Measurements from ENCODE around the gene SLC7A4.
"Not testable (repeated sequence)": the region's sequence is repeated elsewhere in the genome, so short reads cannot be mapped to it uniquely, and the experiment has no call there.

SLC7A4 gene

GRCh38 chr22:21073023-21073422 lies 40.7 kb upstream of the SLC7A4 start:
- no peaks in the 10 kb centered on the region for H3K36me3 ChIP-seq (replicated peaks; ENCODE audit: insufficient read depth, low read length)
- no peaks in the 10 kb centered on the region for H3K9me3 ChIP-seq (replicated peaks; ENCODE audit: insufficient read depth, low read length)
- no peak overlapping the region for H3K27ac ChIP-seq (ENCODE audit: low read length)
- TF ChIP-seq EZH2phosphoT487 (IDR thresholded peaks at IDR 0.05; ENCODE audit: low read length) (no peak), CTCF (IDR thresholded peaks at IDR 0.05; ENCODE audit: low read length) (no peak), EZH2 (optimal IDR thresholded peaks at IDR 0.05; ENCODE audit: low read depth, low read length) (no peak)
- H2AFZ ChIP-seq (ENCODE audit: low read length) = no peak overlapping the region
- no peaks in the 10 kb centered on the region for H4K20me1 ChIP-seq (ENCODE audit: insufficient read depth, low read length)
- H3K4me1 ChIP-seq (ENCODE audit: low read length) = no peaks in the 10 kb centered on the region
- H3K4me2 ChIP-seq (ENCODE audit: low read depth, low read length) = no peak overlapping the region
- no peaks in the 10 kb centered on the region for H3K79me2 ChIP-seq (ENCODE audit: low read length)
- H3K9ac ChIP-seq (ENCODE audit: low read length) = no peak overlapping the region
- DNase-seq = no peak
- H3K4me3 ChIP-seq (ENCODE audit: low read length) = no peak overlapping the region
- H3K27me3 ChIP-seq (replicated peaks; ENCODE audit: insufficient read depth, low read length) = peaks cover 27% of the 10 kb centered on the region; the same call in 1 of the 2 replicates
- no peaks in the 10 kb centered on the region for H3K9me2 ChIP-seq (replicated peaks; ENCODE audit: insufficient read depth, low read length)
- H3F3A ChIP-seq (ENCODE audit: insufficient read depth, low read length) = no peaks in the 10 kb centered on the region

GRCh38 chr22:21071796-21072195 lies 39.4 kb upstream of the SLC7A4 start:
- H3K4me2 ChIP-seq (ENCODE audit: low read depth, low read length); H3F3A ChIP-seq (ENCODE audit: insufficient read depth, low read length); H4K20me1 ChIP-seq (ENCODE audit: insufficient read depth, low read length); H3K4me3 ChIP-seq (ENCODE audit: low read length); H3K9me2 ChIP-seq (replicated peaks; ENCODE audit: insufficient read depth, low read length); H3K4me1 ChIP-seq (ENCODE audit: low read length); H2AFZ ChIP-seq (ENCODE audit: low read length); H3K9me3 ChIP-seq (replicated peaks; ENCODE audit: insufficient read depth, low read length); DNase-seq; H3K79me2 ChIP-seq (ENCODE audit: low read length); H3K36me3 ChIP-seq (replicated peaks; ENCODE audit: insufficient read depth, low read length); H3K9ac ChIP-seq (ENCODE audit: low read length); H3K27ac ChIP-seq (ENCODE audit: low read length): not testable (repeated sequence)
- peaks cover 37% of the 10 kb centered on the region; the same call in 1 of the 2 replicates for H3K27me3 ChIP-seq (replicated peaks; ENCODE audit: insufficient read depth, low read length)

GRCh38 chr22:21070690-21071615 lies 38.6 kb upstream of the SLC7A4 start:
- no peak for DNase-seq
- peaks cover 1% of the 10 kb centered on the region for H3K4me1 ChIP-seq (ENCODE audit: low read length)

More at GRCh38 chr22:21070690-21071615, 38.6 kb upstream of the SLC7A4 start:
- Histone ChIP-seq H3K27ac (ENCODE audit: low read length) (no peak overlapping the region), H3K4me2 (ENCODE audit: low read depth, low read length) (no peak overlapping the region), H3F3A (ENCODE audit: insufficient read depth, low read length) (no peaks in the 10 kb centered on the region), H2AFZ (ENCODE audit: low read length) (no peak overlapping the region), H4K20me1 (ENCODE audit: insufficient read depth, low read length) (no peaks in the 10 kb centered on the region), H3K4me3 (ENCODE audit: low read length) (no peak overlapping the region), H3K27me3 (replicated peaks; ENCODE audit: insufficient read depth, low read length) (peaks cover 42% of the 10 kb centered on the region), H3K9me2 (replicated peaks; ENCODE audit: insufficient read depth, low read length) (no peaks in the 10 kb centered on the region), H3K36me3 (replicated peaks; ENCODE audit: insufficient read depth, low read length) (no peaks in the 10 kb centered on the region), H3K9ac (ENCODE audit: low read length) (no peak overlapping the region), H3K79me2 (ENCODE audit: low read length) (no peaks in the 10 kb centered on the region), H3K9me3 (replicated peaks; ENCODE audit: insufficient read depth, low read length) (no peaks in the 10 kb centered on the region)
- TF ChIP-seq EZH2phosphoT487 (IDR thresholded peaks at IDR 0.05; ENCODE audit: low read length) (no peak), CTCF (IDR thresholded peaks at IDR 0.05; ENCODE audit: low read length) (no peak), EZH2 (optimal IDR thresholded peaks at IDR 0.05; ENCODE audit: low read depth, low read length) (no peak)

All from MM.1S (cell line).